Esophagus squamous epithelium (tissue), 5 donors: ENCODE data around the gene DHDDS. TPM values are rescaled to one million over a fixed set of nuclear protein-coding genes. Genes with fewer than 3 reads are reported as not detected.

ENCODE experiments used
- DNase-seq: peaks from one replicate; lab custom pipeline; 2025; lab: John Stamatoyannopoulos, UW
- H3K27ac ChIP-seq, 4 donors: fragments of 200-600 bp; sonication (generic); one replicate each; pipeline ENCODE4 v1.5.1; 2016 to 2019; ENCODE audit warnings: mild to moderate bottlenecking in 1 of 4
- H3K27me3 ChIP-seq, 4 donors: fragments of 200-600 bp; sonication (generic); 1 replicate in 3 of 4; 2 replicates in 1 of 4; pipeline versions ENCODE4 v1.5.1 to v1.6.0; 2017 to 2021; ENCODE audit warnings: antibody characterized with exemption in 1 of 4
- H3K36me3 ChIP-seq, 3 donors: fragments of 200-600 bp; sonication (generic); one replicate each; pipeline ENCODE4 v1.5.1; 2016 to 2019
- H3K4me1 ChIP-seq, 3 donors: fragments of 200-600 bp; sonication (generic); one replicate each; pipeline ENCODE4 v1.5.1; 2017 to 2019
- H3K4me3 ChIP-seq, 4 donors: fragments of 200-600 bp; sonication (generic); 1 replicate in 3 of 4; 2 replicates in 1 of 4; pipeline ENCODE4 v1.5.1; 2016 to 2019; ENCODE audit warnings: mild to moderate bottlenecking in 2 of 4, moderate library complexity in 1 of 4
- H3K9me3 ChIP-seq, 3 donors: fragments of 200-600 bp; sonication (generic); one replicate each; pipeline ENCODE4 v1.5.1; 2016 to 2019
- POLR2A ChIP-seq, 4 donors: fragments of 450-650 bp; IDR thresholded peaks; one replicate each; pipeline ENCODE4 v1.6.1; 2017; ENCODE audit warnings: antibody characterized with exemption in 4 of 4, mild to moderate bottlenecking in 4 of 4, moderate library complexity in 3 of 4
- WGBS, 2 donors: methylation state at CpG; one replicate each; pipeline ENCODE4 v1.1.5; 2018; 5-methylcytosine and 5-hydroxymethylcytosine counted together
- intact Hi-C: fragments of 100-400 bp; cut with DNase I; formaldehyde crosslinking; loops from one replicate; pipeline ENCODE4 v1.15.0; 2022
- total RNA-seq, 4 donors: library from RNA; depleted of rRNA; stranded (reverse); fragments of >200 nt; gene quantifications; one replicate each; pipeline ENCODE4 v1.1.0, GENCODE V29; 2016
- TF ChIP-seq, protein P1 (sequence below), 6 experiments: fragments of 450-650 bp in 4 of 6; fragments of 200-600 bp in 2 of 6; sonication (generic) in 2 of 6; IDR thresholded peaks; one replicate each; pipeline ENCODE4 v1.5.1; 2016 to 2019; ENCODE audit warnings: antibody characterized with exemption in 6 of 6, mild to moderate bottlenecking in 4 of 6, moderate library complexity in 4 of 6
- donor health status: DM: yes; HTN: yes; CAD: no.

The DHDDS gene
- total RNA-seq, 4 donors from 2014 or later = 30.3 to 49.7 (median 37.9) TPM

- Histone ChIP-seq H3K36me3 (peaks cover 0 to 44% (median 2%) of the 10 kb centered on the region in 3 donors), H3K27me3 (no peaks in the 10 kb centered on the region), H3K27ac (peak overlapping the region; percentile 99 to 100 (median 99)), H3K4me1 (peaks cover 35 to 61% (median 44%) of the 10 kb centered on the region in 3 donors), H3K9me3 (no peaks in the 10 kb centered on the region), H3K4me3 (peak overlapping the region in 3 of 4 donors; percentile 87 to 100 (median 88))
- TF ChIP-seq, protein P1, sequence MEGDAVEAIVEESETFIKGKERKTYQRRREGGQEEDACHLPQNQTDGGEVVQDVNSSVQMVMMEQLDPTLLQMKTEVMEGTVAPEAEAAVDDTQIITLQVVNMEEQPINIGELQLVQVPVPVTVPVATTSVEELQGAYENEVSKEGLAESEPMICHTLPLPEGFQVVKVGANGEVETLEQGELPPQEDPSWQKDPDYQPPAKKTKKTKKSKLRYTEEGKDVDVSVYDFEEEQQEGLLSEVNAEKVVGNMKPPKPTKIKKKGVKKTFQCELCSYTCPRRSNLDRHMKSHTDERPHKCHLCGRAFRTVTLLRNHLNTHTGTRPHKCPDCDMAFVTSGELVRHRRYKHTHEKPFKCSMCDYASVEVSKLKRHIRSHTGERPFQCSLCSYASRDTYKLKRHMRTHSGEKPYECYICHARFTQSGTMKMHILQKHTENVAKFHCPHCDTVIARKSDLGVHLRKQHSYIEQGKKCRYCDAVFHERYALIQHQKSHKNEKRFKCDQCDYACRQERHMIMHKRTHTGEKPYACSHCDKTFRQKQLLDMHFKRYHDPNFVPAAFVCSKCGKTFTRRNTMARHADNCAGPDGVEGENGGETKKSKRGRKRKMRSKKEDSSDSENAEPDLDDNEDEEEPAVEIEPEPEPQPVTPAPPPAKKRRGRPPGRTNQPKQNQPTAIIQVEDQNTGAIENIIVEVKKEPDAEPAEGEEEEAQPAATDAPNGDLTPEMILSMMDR (IDR thresholded peaks at IDR 0.05) = no peak
- no peak for TF ChIP-seq POLR2A (IDR thresholded peaks at IDR 0.05)
- DNase-seq = no peak
- intact Hi-C loops = no loop called here
- WGBS, 2 donors = 18 to 41% methylated on average over 14 of the region's 14 CpGs
Observed at GRCh38 chr1:26470878-26471497, 38.9 kb downstream of the DHDDS start.

GRCh38 chr1:26471498-26472319, 39.6 kb downstream of the DHDDS start:
- Histone ChIP-seq H3K4me1 (peaks cover 35 to 61% (median 44%) of the 10 kb centered on the region in 3 donors), H3K27ac (peak overlapping the region; percentile 99 to 100 (median 99))
- 0 to 1% methylated on average over 10 to 16 of the region's 52 CpGs for WGBS, 2 donors

DNA sequence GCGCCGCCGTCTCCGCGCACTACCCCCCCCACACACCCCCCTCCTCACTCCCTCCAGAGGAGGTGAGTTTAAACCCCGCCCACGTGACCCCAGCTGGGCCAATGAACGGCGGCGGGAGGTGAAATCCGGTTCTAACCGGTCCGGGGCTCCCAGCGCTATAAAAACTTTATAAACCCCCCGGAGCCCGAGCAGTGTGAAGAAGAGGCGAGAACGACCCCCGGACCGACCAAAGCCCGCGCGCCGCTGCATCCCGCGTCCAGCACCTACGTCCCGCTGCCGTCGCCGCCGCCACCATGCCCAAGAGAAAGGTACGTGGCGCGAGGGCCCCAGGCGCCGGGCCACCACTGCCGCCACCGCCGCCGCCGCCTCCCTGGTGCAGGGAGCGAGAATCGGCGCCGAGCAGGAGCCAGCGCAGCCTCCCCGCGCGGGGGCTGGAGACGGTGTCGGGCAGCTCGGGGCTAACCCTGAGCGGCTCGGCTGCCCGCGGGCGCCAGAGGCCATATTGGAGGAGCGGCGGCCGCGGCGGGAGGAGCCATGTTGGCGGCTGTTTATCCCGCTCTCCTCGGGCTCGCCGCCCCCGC, 40.3 kb downstream of the DHDDS start, which contains the start of gene HMGN2:
HMGN2 (plus strand) TSS at position 121 of the 581 bp plus-strand sequence; CDS start at position 294, 173 bp downstream.
- intact Hi-C loops = no loop called here
- peak in 1 of 4 donors; percentile 41 for TF ChIP-seq POLR2A (IDR thresholded peaks at IDR 0.05)
- TF ChIP-seq, protein P1 (IDR thresholded peaks at IDR 0.05) = peak in 1 of 6 experiments; percentile 14
- Histone ChIP-seq H3K4me3 (peak within 1 kb of the TSS; percentile 87 to 100 (median 92)), H3K4me1 (peaks cover 35 to 61% (median 44%) of the 10 kb centered on the region in 3 donors), H3K9me3 (no peaks in the 10 kb centered on the region), H3K27me3 (no peaks in the 10 kb centered on the region), H3K36me3 (peaks cover 0 to 44% (median 4%) of the 10 kb centered on the region in 3 donors), H3K27ac (peak within 1 kb of the TSS; percentile 99 to 100 (median 99))
- WGBS, 2 donors = 0 to 1% methylated on average over 2 to 15 of the region's 69 CpGs
- DNase-seq = peak; percentile 52

More at GRCh38 chr1:26471498-26472319, 39.6 kb downstream of the DHDDS start:
- Histone ChIP-seq H3K9me3 (no peaks in the 10 kb centered on the region), H3K36me3 (peaks cover 0 to 44% (median 4%) of the 10 kb centered on the region in 3 donors), H3K27me3 (no peaks in the 10 kb centered on the region), H3K4me3 (peak overlapping the region; percentile 87 to 100 (median 92))
- TF ChIP-seq, protein P1 (IDR thresholded peaks at IDR 0.05) = no peak
- no peak for TF ChIP-seq POLR2A (IDR thresholded peaks at IDR 0.05)
- intact Hi-C loops = no loop called here
- no peak for DNase-seq

DNA sequence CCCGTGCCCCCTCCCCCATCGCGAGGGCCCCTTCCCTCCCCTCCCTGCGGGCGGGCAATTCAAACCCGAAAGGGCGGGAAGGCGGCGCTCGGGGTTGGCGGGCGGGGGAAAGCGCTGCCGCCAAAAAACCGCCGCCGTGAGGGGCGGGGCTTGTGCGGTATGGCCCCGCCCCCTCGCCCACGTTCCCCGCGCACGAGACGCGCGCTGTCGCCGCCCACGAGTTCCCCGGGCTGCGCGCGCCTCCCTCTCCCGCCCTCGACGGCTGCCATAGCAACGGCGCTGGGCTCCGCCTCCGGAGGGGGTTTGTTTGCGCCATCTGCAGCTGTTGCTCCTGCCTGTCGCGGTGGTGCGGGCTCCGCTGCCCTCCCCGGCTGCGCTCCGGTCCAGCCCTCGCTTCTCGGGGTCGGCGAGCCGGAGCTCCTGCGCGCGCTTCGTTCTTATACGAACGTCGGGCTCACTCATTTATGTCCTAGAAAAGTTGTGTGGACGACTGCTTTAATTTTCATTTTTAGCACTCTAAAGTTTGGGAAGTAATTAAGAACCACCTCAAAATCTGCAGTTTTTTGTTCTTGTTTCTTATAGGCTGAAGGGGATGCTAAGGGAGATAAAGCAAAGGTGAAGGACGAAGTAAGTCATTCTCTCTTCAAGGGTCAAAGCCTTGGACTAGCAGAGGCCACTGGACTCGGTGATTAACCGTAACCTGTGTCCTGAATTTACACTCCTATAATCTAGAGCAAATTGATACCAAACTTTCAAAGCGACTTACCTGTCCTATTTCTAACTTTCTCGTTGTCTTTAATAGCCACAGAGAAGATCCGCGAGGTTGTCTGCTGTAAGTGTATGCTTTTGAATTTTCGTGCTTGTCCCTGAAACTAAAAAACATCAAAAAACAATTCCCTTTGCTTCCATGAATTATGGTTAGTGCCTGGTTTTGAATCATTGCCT, 41.1 kb downstream of the DHDDS start:
- peaks cover 0 to 43% (median 4%) of the 10 kb centered on the region in 3 donors for H3K36me3 ChIP-seq
- H3K4me1 ChIP-seq = peaks cover 35 to 57% (median 41%) of the 10 kb centered on the region in 3 donors

More for the DNA sequence above, 41.1 kb downstream of the DHDDS start:
- 7 to 8% methylated on average over 31 to 32 of the region's 71 CpGs for WGBS, 2 donors
- Histone ChIP-seq H3K27me3 (no peaks in the 10 kb centered on the region), H3K9me3 (no peaks in the 10 kb centered on the region), H3K4me3 (peak overlapping the region; percentile 87 to 100 (median 92)), H3K27ac (peak overlapping the region; percentile 99 to 100 (median 99))
- DNase-seq = peak; percentile 69
- intact Hi-C loops = no loop called here
- peak in 2 of 4 donors; percentile 31 to 76 for TF ChIP-seq POLR2A (IDR thresholded peaks at IDR 0.05)
- TF ChIP-seq, protein P1 (IDR thresholded peaks at IDR 0.05) = no peak
